Kidney (tissue), 14 donors: ENCODE results near the gene BCAR1. TPM values are rescaled to one million over a fixed set of nuclear protein-coding genes. Genes with fewer than 3 reads are reported as not detected.

Experiments used
- DNase-seq, 5 donors: peaks; one replicate each; pipeline ENCODE4 v3.0.0-alpha.2; 2013 to 2020
- FAIRE-seq: peaks from 2 replicates; lab custom pipeline; 2012; peaks lifted over from hg19 to GRCh38; lab: Jason Lieb, UNC
- H3K27ac ChIP-seq, 2 donors: one replicate each; pipeline ENCODE4 v1.7.0; 2013; ENCODE audit warnings: low read depth in 2 of 2, low read length in 2 of 2, inconsistent platforms in 1 of 2
- H3K27me3 ChIP-seq: one replicate; pipeline ENCODE4 v1.7.1; 2013; ENCODE audit warnings: low read length, inconsistent platforms; ENCODE audit not compliant: control insufficient read depth, insufficient read depth
- H3K36me3 ChIP-seq, 3 donors: one replicate each; pipeline versions ENCODE4 v1.7.0 to v1.7.1; 2013; ENCODE audit warnings: low read length in 3 of 3, control low read depth in 1 of 3, inconsistent platforms in 1 of 3; ENCODE audit not compliant: insufficient read depth in 3 of 3, control insufficient read depth in 2 of 3
- H3K4me1 ChIP-seq, 3 donors: one replicate each; pipeline versions ENCODE4 v1.7.0 to v1.7.1; 2013; ENCODE audit warnings: low read length in 3 of 3, inconsistent platforms in 1 of 3, low read depth in 1 of 3; ENCODE audit not compliant: control insufficient read depth in 2 of 3, insufficient read depth in 2 of 3
- H3K4me3 ChIP-seq, 3 donors: one replicate each; pipeline versions ENCODE4 v1.7.0 to v1.8.1; 2013; ENCODE audit warnings: low read length in 3 of 3, control low read depth in 1 of 3, inconsistent platforms in 1 of 3
- H3K9ac ChIP-seq, 3 donors: one replicate each; pipeline versions ENCODE4 v1.7.0 to v1.7.1; 2013; ENCODE audit warnings: low read length in 3 of 3, control low read depth in 1 of 3, inconsistent platforms in 1 of 3
- H3K9me3 ChIP-seq, 3 donors: one replicate each; pipeline versions ENCODE4 v1.7.0 to v1.7.1; 2013; ENCODE audit warnings: low read length in 3 of 3, control low read depth in 1 of 3, inconsistent platforms in 1 of 3; ENCODE audit not compliant: control insufficient read depth in 2 of 3, insufficient read depth in 1 of 3
- CTCF ChIP-seq: IDR thresholded peaks from 3 replicates; pipeline ENCODE4 v1.5.1; 2012; ENCODE audit warnings: mild to moderate bottlenecking, moderate library complexity, borderline replicate concordance; ENCODE audit not compliant: insufficient read depth; ENCODE audit errors: extremely low read depth
- intact Hi-C: fragments of 100-400 bp; cut with DNase I; formaldehyde crosslinking; loops from one replicate; pipeline ENCODE4 v1.11.1; 2022
- polyA plus RNA-seq: library from polyadenylated mRNA; stranded (reverse); fragments of 350-450 nt; fragmentation: Illumina TruSeq; extraction: RNeasy Lipid Tissue Mini Kit (QIAGEN cat#74804); gene quantifications from one replicate; pipeline ENCODE4 v1.2.3, GENCODE V29; 2014; ENCODE audit warnings: low read depth, low replicate concordance; ENCODE audit not compliant: insufficient read depth
- total RNA-seq: library from RNA; stranded (reverse); fragmentation: NEBNext Ultra II Directional; extraction: Animal tissue kit (Norgen Biotek cat#: 25700); gene quantifications from one replicate; pipeline ENCODE4 v1.2.1, GENCODE V29; 2021
- donor health status: control.
- donor health status: control.
- donor health status: control.
- donor health status: control.
- donor health status: control.
- donor health status: DM: yes; HTN: yes; CAD: no.
- donor health status: Normal renal cell carcinoma (clear cell type).

BCAR1 gene
- total and polyA plus RNA-seq, 2 donors from 2014 or later, result 69.1 to 123 TPM

DNA sequence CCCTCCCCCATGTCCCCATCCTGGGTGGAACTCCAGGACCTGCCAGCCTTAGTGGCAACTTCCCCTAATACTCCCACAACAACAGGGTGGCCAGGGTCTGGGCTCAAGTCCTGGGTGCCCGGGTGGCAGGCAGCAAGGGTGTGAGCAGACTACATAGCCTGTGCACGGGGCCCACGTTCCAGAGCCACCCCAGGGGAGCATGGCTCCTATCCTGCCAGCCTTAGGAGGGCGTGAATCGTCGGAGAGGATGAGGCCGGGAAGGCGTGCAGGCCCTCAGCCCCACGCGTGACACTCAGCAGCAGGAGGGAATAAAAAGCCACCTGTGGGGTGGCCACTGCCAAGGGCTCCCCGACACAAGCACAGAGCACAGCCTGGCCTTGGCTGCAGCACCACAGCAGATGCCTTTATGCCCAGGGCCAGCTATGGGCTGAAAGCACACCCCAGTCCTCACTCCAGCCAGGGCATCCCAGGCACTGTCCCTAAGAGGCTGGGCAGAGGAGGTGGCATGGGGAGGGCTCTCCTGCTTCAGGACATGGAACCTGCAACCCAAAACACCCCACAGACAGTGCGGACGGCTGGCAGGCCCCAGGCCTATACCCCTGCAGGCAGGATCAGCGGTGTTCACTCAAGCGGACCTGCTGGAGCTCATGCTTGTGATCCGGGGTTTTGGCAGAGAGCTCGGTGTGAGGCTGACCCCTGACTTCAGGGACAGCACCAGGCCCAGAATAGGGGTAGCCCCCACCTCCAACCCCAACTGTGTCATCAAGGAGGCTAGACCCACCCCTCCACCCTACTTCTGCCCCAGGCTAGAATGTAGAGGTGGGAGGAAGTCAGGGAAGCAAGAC is 2.7 kb downstream of the BCAR1 start:
- no peak for TF ChIP-seq CTCF
- Histone ChIP-seq H3K4me3 (peak overlapping the region in 2 of 3 donors; percentile 49 to 84), H3K4me1 (peaks cover 0 to 77% (median 76%) of the 10 kb centered on the region in 3 donors), H3K36me3 (peaks cover 0 to 4% (median 0%) of the 10 kb centered on the region in 3 donors), H3K27me3 (no peaks in the 10 kb centered on the region), H3K9ac (peak overlapping the region in 2 of 3 donors; percentile 39 to 91), H3K9me3 (no peaks in the 10 kb centered on the region), H3K27ac (peak overlapping the region; percentile 93 to 97)
- intact Hi-C loops, result no loop called here
- DNase-seq (peak in 1 of 5 donors; percentile 81), FAIRE-seq (no peak)

- Histone ChIP-seq H3K9me3 (no peaks in the 10 kb centered on the region), H3K36me3 (peaks cover 0 to 4% (median 2%) of the 10 kb centered on the region in 3 donors), H3K9ac (peak overlapping the region in 1 of 3 donors; percentile 91), H3K4me3 (peak overlapping the region in 1 of 3 donors; percentile 84), H3K4me1 (peaks cover 0 to 75% (median 72%) of the 10 kb centered on the region in 3 donors), H3K27me3 (no peaks in the 10 kb centered on the region), H3K27ac (peak overlapping the region; percentile 93 to 97)
- no peak for FAIRE-seq
- TF ChIP-seq CTCF, result no peak
- DNase-seq, result no peak
- intact Hi-C loops, result no loop called here
Measured at GRCh38 chr16:75248142-75248535, 3.3 kb downstream of the BCAR1 start.

GRCh38 chr16:75247249-75247648 is 4.2 kb downstream of the BCAR1 start:
- Histone ChIP-seq H3K27me3 (no peaks in the 10 kb centered on the region), H3K9ac (peak overlapping the region in 1 of 3 donors; percentile 91), H3K4me3 (peak overlapping the region in 1 of 3 donors; percentile 84), H3K9me3 (no peaks in the 10 kb centered on the region), H3K4me1 (peaks cover 0 to 68% (median 63%) of the 10 kb centered on the region in 3 donors), H3K27ac (peak overlapping the region; percentile 93 to 97), H3K36me3 (peaks cover 0 to 6% (median 4%) of the 10 kb centered on the region in 3 donors)
- no peak for DNase-seq
- no peak for TF ChIP-seq CTCF
- intact Hi-C loops, result no loop called here
- no peak for FAIRE-seq
